NCI-H2196 treated with DMSO at 0.1 percent for 48 hours (cell line): ENCODE results near the gene CHI3L2.

ENCODE experiments used
- DNase-seq: peaks from one replicate; lab custom pipeline; 2025; ENCODE audit not compliant: unreplicated experiment; lab: John Stamatoyannopoulos, UW

Gene CHI3L2

GRCh38 chr1:111251570-111251969, 24.1 kb downstream of the CHI3L2 start:
- no peak for DNase-seq

- DNase-seq, result no peak
These were observed 25.3 kb downstream of the CHI3L2 start for GRCh38 chr1:111252786-111253185.

DNA sequence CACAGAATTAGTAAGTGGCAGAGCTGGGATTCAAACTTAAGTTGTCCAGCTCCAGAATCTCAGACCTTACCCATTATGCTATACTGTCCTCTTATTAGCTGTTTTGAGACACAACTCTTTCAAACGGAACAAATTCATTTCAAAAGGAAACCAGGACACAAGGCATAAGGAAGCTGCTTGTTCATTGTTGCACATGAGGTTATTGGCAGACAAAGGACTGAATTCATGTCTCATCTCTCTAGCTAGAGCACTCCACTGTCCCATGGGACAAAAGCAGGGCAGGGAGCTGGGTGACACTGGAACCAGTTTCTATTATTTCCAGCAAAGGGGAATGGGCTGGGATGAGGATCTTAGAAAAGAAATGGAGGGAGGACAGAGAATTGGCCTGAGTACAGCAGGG, 26.4 kb downstream of the CHI3L2 start:
- no peak for DNase-seq

DNA sequence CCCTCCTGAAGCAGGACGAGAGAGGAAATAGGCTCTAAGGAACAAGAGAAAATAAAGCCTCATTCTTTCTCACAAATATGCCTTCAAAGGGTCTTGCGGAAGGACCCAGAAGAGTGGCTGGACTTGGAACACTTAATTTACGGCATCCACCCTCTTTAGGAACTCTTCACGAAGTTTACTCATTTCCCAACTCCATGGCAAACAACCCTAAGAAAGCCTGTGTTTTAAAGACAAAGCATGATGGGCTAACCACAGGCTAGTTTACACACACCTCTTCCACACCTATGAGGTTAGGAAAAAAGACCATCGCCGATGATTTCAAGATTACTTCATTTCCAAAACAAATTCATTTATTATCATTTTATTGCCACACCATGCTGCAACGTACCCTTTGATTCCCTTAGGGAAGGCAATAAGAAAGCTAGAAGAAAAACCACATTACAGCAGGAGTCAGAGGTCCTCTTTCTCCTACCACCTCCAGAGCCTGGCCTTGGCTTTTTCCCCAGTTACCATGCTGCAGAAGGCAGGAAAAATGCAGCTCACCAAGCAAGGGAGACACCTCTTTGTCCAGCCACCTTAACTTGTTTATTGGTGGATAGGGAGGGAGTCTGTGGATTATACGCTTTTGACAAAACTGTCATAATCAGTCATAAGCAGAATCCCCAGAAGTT, 29.6 kb downstream of the CHI3L2 start:
- DNase-seq, result no peak

GRCh38 chr1:111267801-111268508, 40.4 kb downstream of the CHI3L2 start:
- DNase-seq, result no peak

GRCh38 chr1:111269825-111270406, 42.4 kb downstream of the CHI3L2 start:
- no peak for DNase-seq

DNA sequence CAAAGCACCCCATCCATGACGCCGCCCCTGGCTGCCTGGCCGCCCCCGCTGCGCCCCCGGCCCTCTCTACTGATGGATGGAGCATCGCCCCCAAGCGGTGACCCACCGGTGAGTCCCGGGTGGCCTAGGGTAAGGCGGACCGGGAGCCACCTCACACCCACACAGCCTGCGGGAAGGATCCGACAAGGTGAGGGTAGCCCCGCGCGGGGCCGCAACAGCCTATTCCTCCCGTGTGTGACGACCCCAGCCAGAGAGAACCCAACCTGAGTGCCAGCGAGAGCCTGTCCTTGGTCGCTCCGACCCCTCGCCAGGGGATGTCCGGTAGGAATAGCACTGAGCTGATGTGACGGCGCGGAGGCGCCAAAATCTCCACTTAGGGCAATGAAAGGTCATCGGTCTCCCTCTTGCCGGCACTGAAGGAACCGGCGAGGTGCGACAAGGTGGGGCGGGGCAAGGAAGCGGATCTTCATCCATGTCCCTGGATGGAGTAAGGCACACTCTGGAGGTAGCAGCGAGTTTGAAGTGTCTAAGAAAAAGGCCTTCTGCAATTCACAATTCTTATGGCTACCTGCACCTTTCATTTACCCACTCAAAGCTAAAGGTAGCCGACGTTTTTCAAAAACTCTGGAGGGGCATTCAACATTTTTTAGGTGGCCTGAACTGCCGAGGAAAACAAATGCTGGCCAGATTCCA, 43.4 kb downstream of the CHI3L2 start:
- no peak for DNase-seq

DNA sequence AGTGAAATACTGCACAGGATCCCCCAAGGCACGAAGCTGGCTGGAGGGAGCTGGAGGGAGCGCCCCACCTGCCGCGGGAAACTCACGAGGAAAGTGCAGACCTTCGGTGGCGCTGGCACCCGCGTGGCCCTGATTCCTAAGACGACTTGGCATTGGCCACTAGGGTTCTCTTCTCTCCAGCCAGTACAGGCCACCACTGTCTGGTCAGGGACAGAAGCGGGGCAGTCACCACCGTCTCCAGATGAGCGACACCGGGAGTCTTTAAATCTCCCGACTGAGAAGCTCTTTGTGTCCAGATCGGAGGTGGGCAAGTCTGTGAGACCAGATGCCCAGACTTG, 43.9 kb downstream of the CHI3L2 start:
- DNase-seq, result no peak

- DNase-seq, result no peak
These were observed 44.6 kb downstream of the CHI3L2 start for GRCh38 chr1:111272081-111272480.

GRCh38 chr1:111274653-111275052, 47.1 kb downstream of the CHI3L2 start:
- DNase-seq, result no peak

DNA sequence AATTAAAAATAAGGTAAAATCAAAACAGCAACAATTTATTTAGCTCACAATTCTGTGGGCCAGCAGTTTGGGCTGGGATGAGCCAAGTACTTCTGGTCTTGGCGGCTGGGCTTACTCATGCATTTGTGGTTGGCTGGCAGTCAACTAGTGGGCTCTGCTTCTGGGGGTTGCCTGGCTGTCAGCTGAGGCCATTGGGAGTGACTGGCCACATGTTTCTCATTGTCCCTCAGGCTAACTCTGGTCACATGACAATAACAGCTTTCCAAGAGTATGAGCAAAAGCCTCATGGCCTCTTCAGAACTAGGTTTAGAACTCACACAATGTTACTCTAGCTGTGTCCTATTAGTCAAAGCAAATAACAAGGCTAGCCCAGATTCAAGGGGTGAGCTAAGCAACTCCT, 47.6 kb downstream of the CHI3L2 start:
- DNase-seq, result peak; percentile 20

GRCh38 chr1:111275780-111276433, 48.4 kb downstream of the CHI3L2 start:
- no peak for DNase-seq

GRCh38 chr1:111279144-111279543, 51.6 kb downstream of the CHI3L2 start:
- no peak for DNase-seq

- no peak for DNase-seq
These were observed 52.8 kb downstream of the CHI3L2 start for GRCh38 chr1:111280267-111280666.

GRCh38 chr1:111281411-111281810, 53.9 kb downstream of the CHI3L2 start:
- DNase-seq, result no peak

GRCh38 chr1:111283838-111284237, 56.3 kb downstream of the CHI3L2 start:
- no peak for DNase-seq

GRCh38 chr1:111285879-111286278, 58.4 kb downstream of the CHI3L2 start:
- no peak for DNase-seq

DNA sequence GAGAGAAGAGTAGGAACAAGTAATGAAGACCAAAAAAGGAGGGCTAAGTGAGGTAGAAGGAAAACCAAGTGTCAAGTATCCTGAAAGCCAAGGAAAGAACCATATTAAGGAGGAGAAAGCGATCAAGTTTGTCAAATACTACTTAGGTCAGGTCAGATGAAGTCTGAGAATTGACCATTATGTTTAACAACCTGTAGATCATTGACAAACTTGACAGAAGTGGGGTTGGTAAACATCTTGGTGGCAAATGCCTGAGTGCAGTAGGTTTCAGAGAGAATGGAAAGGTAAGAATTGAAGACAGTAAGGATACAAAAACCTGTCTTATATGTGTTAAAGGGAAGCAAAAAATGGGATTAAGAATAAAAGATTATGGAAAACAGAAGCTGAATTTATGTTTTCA, 59.4 kb downstream of the CHI3L2 start:
- no peak for DNase-seq

- DNase-seq, result no peak
These were observed 61.9 kb downstream of the CHI3L2 start for GRCh38 chr1:111289371-111289770.

- DNase-seq, result no peak
These were observed 62.6 kb downstream of the CHI3L2 start for GRCh38 chr1:111290104-111290503.

DNA sequence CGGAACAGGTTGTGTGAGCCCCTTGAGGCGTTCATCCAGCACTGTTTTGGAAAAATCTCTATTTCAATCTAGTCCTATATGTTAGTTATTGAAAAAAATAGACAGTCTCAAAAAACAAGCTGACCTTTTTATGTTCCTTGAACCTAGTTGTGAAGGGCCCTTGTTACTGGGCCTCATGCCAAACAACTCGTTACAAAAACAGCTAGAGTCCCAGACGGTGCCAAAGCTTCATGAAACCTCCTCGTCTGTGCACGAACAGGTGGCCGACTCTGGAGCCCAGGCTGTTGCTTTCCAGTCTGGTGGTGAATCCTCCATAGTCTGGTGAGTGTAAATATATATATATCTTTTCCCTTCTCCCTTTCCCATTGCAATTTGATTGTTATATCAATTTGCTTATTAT, 63.1 kb downstream of the CHI3L2 start, which contains the start of gene CHIA:
Gene CHIA, plus strand, starts transcription at position 222 of the 400 bp plus-strand sequence. CDS start 19,617 bp downstream, outside the sequence.
- DNase-seq, result peak; percentile 70
